GM12878 (cell line): ENCODE measurements around the gene DNAJC6. TPM values are rescaled to one million over a fixed set of nuclear protein-coding genes. Genes with fewer than 3 reads are reported as not detected.
A peak's percentile ranks its signal among the peaks of the same experiment; 100 is the strongest.

Experiments used
- BACH1 ChIP-seq: fragments of 450-650 bp; IDR thresholded peaks from 2 replicates; pipeline ENCODE4 v1.6.1; 2017; ENCODE audit warnings: mild to moderate bottlenecking, borderline replicate concordance
- CEBPB ChIP-seq, 2 experiments: fragments of 150-350 bp in 1 of 2; IDR thresholded peaks; 2 replicates each; pipeline ENCODE4 v1.6.1; 2012 to 2014; ENCODE audit warnings: low read depth in 2 of 2, low read length in 2 of 2, borderline replicate concordance in 1 of 2, inconsistent platforms in 1 of 2
- CREM ChIP-seq: IDR thresholded peaks from 2 replicates; pipeline ENCODE4 v1.6.1; 2014; ENCODE audit warnings: antibody characterized with exemption, low read depth
- HCFC1 ChIP-seq: fragments of 150-350 bp; IDR thresholded peaks from 2 replicates; pipeline ENCODE4 v1.6.1; 2014; ENCODE audit warnings: low read length
- HDGF ChIP-seq: fragments of 450-650 bp; IDR thresholded peaks from 2 replicates; pipeline ENCODE4 v1.6.1; 2016; ENCODE audit warnings: antibody characterized with exemption
- HSF1 ChIP-seq: fragments of 150-350 bp; IDR thresholded peaks from 2 replicates; pipeline ENCODE4 v1.6.1; 2014; ENCODE audit warnings: mild to moderate bottlenecking, low read depth, low read length
- NR2C1 ChIP-seq: fragments of 450-650 bp; IDR thresholded peaks from 2 replicates; pipeline ENCODE4 v1.6.1; 2017; ENCODE audit warnings: antibody characterized with exemption, mild to moderate bottlenecking, moderate library complexity
- POLR2AphosphoS2 ChIP-seq: IDR thresholded peaks from 2 replicates; pipeline ENCODE4 v1.6.1; 2011; ENCODE audit warnings: low read depth, mild to moderate bottlenecking, low read length, improper control_type of control experiment, moderate library complexity
- RAD21 ChIP-seq: IDR thresholded peaks from 2 replicates; pipeline ENCODE4 v1.6.1; 2011; ENCODE audit warnings: mild to moderate bottlenecking, low read depth, low read length, moderate library complexity; ENCODE audit not compliant: insufficient read depth
- RB1 ChIP-seq: fragments of 450-650 bp; formaldehyde crosslinking; IDR thresholded peaks from 2 replicates; pipeline ENCODE4 v1.6.1; 2017; ENCODE audit warnings: mild to moderate bottlenecking, borderline replicate concordance
- RBBP5 ChIP-seq: fragments of 200-600 bp; sonication (generic); conservative IDR thresholded peaks from 2 replicates; pipeline ENCODE4 v1.6.1; 2016
- RUNX3 ChIP-seq: IDR thresholded peaks from 2 replicates; pipeline ENCODE4 v1.6.1; 2012; ENCODE audit warnings: low read length, inconsistent platforms
- TARDBP ChIP-seq: IDR thresholded peaks from 2 replicates; pipeline ENCODE4 v1.6.1; 2016; ENCODE audit warnings: borderline replicate concordance
- ZBTB4 ChIP-seq: fragments of 450-650 bp; formaldehyde crosslinking; IDR thresholded peaks from 2 replicates; pipeline ENCODE4 v1.4.0; 2022; ENCODE audit warnings: mild to moderate bottlenecking, moderate library complexity
- ZNF217 ChIP-seq: fragments of 450-650 bp; IDR thresholded peaks from 2 replicates; pipeline ENCODE4 v1.6.1; 2017; ENCODE audit warnings: antibody characterized with exemption, mild to moderate bottlenecking
- ZNF592 ChIP-seq: fragments of 450-650 bp; IDR thresholded peaks from 2 replicates; pipeline ENCODE4 v1.6.1; 2017; ENCODE audit warnings: mild to moderate bottlenecking, moderate library complexity
- polyA plus RNA-seq, 11 experiments: library from polyadenylated mRNA; depleted of rRNA in 4 of 11; unstranded in 6 of 11; stranded (reverse) in 5 of 11; fragments of >200 nt; fragmentation: Nextera tagmentation in 4 of 11; fragmentation: Illumina TruSeq in 1 of 11; extraction: Ambion mirVana in 4 of 11; extraction: Trizol in 1 of 11; gene quantifications; 1 replicate in 1 of 11; 2 replicates in 10 of 11; pipeline versions ENCODE4 v1.2.1 to v1.2.3, GENCODE V29; 2011 to 2016; ENCODE audit warnings: inconsistent platforms in 2 of 11, missing spikeins in 2 of 11, low read depth in 1 of 11
- total RNA-seq, 4 experiments: library from RNA; depleted of rRNA in 3 of 4; stranded (reverse); fragments of >200 nt in 3 of 4; fragmentation: Illumina TruSeq in 1 of 4; extraction: Trizol in 1 of 4; gene quantifications; 2 replicates each; pipeline versions ENCODE4 v1.2.1 to v1.2.3, GENCODE V29; 2013 to 2021
- TF ChIP-seq, protein P1 (sequence below): fragments of 450-650 bp; IDR thresholded peaks from 2 replicates; pipeline ENCODE4 v1.6.1; 2016; ENCODE audit warnings: mild to moderate bottlenecking
- TF ChIP-seq, protein P2 (sequence below): fragments of 450-650 bp; IDR thresholded peaks from 2 replicates; pipeline ENCODE4 v1.6.1; 2017; ENCODE audit warnings: mild to moderate bottlenecking

Gene DNAJC6
- total and polyA plus RNA-seq, 10 of the 15 experiments (the other 5 are each of a cell fraction or from before 2014, with no cell fraction given), result 0.08 to 4.3 (median 2.7) TPM

DNA sequence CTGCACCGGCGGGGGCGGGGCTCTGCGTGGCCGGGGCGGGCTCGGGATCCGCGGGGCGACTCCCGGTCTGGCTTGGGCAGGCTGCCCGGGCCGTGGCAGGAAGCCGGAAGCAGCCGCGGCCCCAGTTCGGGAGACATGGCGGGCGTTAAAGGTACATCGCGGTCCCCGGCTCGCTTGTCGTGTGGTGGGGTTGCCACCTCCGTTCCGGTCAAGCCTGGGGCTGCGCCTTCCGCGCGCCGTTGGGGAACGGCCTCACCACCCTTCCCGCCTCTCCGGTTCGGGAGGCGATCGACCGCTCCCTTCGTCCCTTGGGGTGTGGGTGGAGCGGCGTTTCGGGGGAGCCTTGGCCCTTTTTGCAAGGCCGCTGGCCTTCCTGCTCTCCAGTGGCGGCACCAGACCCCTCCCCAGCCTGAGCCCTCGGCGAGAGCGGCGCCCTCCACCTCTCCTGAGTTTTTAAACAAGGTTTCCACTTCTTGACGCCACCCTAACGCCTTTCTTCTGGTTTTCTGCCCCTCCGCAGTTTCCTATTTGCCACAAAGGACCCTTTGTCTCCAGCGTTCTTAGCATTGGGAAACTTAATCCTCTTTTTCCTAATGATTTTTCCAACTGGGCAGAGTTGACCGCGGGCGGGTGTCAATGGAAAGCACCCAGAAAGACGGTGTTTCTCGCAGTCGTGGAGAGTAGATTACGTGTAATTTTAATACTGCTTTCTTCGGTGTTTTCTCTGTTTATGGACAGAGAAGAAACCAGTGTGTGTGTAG is 111.4 kb downstream of the DNAJC6 start, which contains the start of the genes LEPR and LEPROT (continued):
- TF ChIP-seq NR2C1, result no peak
- TF ChIP-seq RUNX3, result peak; percentile 25; the same call in 1 of the 2 replicates
- TF ChIP-seq CEBPB (IDR thresholded peaks at IDR 0.05; ENCODE audit: borderline replicate concordance in 1 of 2, low read depth in 2 of 2, low read length in 2 of 2), result no peak
- TF ChIP-seq, protein P1, sequence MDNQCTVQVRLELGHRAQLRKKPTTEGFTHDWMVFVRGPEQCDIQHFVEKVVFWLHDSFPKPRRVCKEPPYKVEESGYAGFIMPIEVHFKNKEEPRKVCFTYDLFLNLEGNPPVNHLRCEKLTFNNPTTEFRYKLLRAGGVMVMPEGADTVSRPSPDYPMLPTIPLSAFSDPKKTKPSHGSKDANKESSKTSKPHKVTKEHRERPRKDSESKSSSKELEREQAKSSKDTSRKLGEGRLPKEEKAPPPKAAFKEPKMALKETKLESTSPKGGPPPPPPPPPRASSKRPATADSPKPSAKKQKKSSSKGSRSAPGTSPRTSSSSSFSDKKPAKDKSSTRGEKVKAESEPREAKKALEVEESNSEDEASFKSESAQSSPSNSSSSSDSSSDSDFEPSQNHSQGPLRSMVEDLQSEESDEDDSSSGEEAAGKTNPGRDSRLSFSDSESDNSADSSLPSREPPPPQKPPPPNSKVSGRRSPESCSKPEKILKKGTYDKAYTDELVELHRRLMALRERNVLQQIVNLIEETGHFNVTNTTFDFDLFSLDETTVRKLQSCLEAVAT, result peak; percentile 42
- no peak for TF ChIP-seq RAD21
- TF ChIP-seq HCFC1, result peak; percentile 46; the same call in 1 of the 2 replicates
- TF ChIP-seq, protein P2, sequence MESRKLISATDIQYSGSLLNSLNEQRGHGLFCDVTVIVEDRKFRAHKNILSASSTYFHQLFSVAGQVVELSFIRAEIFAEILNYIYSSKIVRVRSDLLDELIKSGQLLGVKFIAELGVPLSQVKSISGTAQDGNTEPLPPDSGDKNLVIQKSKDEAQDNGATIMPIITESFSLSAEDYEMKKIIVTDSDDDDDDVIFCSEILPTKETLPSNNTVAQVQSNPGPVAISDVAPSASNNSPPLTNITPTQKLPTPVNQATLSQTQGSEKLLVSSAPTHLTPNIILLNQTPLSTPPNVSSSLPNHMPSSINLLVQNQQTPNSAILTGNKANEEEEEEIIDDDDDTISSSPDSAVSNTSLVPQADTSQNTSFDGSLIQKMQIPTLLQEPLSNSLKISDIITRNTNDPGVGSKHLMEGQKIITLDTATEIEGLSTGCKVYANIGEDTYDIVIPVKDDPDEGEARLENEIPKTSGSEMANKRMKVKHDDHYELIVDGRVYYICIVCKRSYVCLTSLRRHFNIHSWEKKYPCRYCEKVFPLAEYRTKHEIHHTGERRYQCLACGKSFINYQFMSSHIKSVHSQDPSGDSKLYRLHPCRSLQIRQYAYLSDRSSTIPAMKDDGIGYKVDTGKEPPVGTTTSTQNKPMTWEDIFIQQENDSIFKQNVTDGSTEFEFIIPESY, result no peak
- TF ChIP-seq TARDBP, result no peak
- TF ChIP-seq RB1, result peak; percentile 87
- TF ChIP-seq HDGF, result 0 out of 2 replicates have a peak, but pooled peaks have one; percentile 12
- TF ChIP-seq HSF1, result no peak
- no peak for TF ChIP-seq ZNF592
- no peak for TF ChIP-seq ZNF217
- 0 out of 2 replicates have a peak, but pooled peaks have one; percentile 27 for TF ChIP-seq CREM
- TF ChIP-seq ZBTB4 (CRISPR knock-in tag), result no peak
- TF ChIP-seq RBBP5, result no peak
- 0 out of 2 replicates have a peak, but pooled peaks have one; percentile 40 for TF ChIP-seq BACH1
- no peak for TF ChIP-seq POLR2AphosphoS2
